HG02759 (cell line): ENCODE measurements around the gene SMIM26.

Experiments
- ATAC-seq: cut with Tn5 transposase; IDR thresholded peaks from one replicate; pipeline ENCODE4 v1.9.1; 2021; ENCODE audit warnings: mild to moderate bottlenecking, moderate library complexity; ENCODE audit not compliant: unreplicated experiment

The SMIM26 gene

DNA sequence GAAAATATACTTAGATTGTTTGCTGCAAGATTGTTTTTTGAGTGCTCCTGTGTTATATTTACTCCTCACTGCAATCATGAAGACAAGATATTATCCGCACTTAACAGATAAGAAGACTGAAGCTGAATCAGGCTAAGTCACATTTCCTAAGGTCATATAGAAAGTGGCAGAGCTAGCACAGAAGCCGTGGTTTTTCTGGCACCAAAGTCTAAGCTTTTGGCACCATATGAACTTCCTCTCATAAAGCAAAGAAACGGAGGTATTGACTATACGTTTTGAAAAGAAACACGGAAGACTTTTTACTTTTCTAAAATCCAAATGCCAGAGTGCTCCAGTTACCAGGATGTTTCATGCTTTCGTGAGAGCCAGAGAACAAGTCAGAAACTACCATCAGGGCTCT lies 11.3 kb downstream of the SMIM26 start:
- ATAC-seq, result no peak

DNA sequence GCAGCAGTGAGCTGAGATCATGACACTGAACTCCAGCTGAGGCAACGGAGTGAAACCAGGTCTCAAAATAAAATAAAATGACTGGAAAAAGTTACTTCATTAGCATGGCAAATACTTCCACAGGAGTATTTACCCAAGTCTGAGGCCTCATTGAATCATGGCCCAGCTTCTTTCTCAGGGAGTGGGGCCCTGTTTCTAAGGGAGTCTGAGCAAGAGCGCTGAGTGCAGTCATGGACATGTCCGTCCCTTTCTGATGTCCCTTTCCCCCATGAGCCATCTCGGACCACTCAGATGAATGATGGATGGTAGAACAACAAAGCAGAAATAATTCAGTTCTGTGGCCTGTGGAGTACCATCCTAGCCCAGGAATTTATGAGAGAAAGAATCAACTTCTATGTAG lies 12.8 kb downstream of the SMIM26 start:
- ATAC-seq, result no peak

DNA sequence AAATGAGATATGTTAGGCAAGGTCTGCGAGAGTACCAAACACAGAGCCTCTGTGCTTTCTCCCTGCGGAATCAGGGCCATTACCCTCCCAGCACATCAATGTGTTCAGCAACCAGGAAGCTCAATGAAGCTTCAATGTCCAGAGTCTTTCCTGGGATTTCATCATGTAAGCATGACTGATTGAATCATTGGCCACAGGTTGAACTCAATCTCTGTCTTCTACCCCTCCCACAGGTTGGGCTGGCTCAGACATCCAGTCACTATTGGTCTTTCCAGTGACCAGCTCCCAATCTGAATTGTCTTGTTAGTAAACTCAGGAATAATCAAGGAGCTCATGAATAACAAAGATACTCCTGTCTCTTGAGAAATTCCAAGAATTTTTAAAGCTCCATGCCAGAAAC lies 17.9 kb downstream of the SMIM26 start:
- ATAC-seq, result no peak

DNA sequence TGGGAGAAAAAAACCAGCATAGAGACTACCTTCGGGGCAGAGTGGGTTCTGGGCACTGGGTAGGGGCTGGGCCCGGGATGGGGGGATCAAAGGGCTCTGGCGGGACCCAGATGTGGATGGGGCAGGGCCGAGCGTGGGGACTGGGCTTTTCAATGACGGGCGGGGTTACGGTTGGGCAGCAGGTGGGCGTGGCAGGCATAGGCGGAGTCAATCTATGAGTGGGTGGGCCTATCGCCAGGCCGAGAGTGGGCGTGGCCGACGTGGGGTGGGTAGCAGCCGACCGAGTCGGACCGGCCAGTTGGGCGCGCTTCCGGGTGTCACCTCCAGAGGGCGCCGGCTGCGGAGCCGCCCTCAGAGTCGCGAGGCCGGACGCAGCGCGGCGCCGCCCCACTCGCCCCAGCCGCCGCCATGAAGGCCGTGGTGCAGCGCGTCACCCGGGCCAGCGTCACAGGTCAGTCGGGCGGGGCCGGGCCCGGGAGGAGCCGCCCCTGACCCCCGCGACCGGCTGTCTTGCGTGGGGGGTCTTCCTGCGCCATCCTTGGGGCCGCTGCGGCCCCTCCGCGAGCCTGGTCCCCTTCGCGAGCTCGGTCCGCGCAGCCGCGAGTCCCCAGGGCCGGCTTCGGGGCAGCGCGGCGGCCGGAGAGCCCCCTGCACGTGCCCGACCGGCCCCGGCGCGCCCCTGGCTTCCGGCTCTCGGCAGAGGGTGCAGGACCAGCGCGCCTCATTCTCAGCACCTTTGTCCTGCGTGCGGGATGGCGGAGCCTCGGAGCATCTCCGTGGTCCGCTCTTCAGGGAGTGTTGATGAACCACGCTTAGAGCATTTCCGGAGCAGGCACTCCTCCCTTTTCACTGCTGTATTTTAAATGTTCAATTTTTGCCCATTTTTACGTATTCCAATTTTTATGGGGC lies 20.7 kb downstream of the SMIM26 start, which contains the start of gene DTD1:
DTD1 (plus strand) TSS at position 390 of the 909 bp plus-strand sequence; CDS start at position 409, 19 bp downstream.
- ATAC-seq, result peak; percentile 87

DNA sequence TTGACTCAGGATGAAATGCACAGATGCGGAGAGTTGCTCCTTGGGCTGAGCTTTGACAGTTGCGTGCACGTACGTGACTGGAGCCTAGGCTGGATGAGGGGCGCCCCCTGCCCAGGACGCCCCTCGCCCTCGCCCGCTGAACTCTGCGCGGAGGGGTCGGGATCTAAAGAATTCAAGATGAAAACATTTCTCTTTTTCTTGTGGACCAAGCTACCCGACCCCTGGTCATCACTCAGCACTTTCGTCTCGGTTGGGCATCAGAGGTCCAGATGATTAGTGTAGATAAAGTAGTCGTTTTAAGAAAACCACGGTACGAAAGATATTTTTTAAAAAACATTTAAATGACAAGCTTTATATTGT lies 21.3 kb downstream of the SMIM26 start:
- ATAC-seq, result peak; percentile 7

DNA sequence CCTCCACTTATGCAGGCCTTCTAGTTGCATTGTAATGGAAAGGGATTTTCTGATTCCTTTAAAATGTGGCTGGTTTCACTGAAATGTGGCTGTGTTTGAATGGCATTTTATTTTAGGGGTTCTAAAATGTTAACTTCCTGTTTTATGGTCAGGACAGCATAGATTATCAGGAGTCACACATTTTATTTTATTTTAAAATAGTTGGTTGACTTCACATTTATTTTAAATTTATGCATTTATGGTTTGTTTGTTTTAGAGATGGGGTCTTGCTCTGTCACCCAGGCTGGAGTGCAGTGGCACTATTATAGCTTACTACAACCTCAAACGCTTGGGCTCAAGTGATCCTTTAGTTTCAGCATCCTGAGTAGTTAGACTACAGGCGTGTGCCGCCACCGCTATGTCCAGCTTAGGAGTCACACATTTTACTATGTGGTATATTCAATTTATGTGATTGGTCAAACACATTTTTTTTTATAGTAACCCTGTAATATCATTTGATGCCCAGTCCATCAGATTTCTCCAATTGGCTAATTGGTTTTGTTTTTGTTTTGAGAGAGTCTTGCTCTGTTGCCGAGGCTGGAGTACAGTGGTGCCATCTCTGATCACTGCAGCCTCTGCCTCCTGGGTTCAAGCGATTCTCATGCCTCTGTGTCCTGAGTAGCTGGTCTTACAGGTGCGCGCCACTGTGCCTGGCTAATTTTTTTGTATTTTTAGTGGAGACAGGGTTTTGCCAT lies 22.9 kb downstream of the SMIM26 start:
- ATAC-seq, result no peak

DNA sequence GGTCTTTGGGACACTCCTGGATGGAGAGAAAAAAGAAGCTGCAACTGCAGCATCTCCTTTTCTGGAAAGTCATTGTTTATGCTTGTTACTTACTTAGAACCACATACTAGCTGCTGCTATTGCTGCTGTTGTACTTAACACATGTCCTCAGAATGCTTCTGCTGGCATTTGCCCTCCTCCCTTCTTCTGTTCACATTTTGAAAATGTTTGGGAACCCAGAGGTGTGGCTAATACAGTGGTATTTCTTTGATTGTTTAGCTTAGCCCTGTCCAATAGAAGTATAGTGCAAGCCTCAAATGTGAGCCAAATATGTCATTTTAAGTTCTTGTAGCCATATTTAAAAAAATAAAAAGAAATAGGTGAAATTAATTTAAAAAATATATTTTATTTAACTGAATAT lies 29.0 kb downstream of the SMIM26 start:
- no peak for ATAC-seq

DNA sequence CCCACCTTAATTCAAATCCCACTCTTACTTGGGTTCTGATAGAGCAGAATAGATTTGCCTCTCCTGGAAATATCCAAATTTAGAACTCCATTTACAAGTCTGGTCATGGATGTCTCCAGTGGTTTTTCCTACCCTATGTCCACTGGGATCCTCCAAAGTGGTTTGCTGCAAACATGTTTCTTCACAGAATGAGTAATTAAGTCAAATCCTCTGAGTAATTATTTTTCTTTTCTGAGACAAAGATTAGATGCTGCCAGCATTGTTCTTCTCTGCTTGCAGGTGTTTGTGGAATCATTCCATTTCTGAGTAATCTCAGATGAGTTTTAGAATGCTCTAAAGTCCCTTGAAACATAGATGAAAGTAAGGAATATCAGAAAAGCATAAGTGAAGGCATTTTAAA lies 42.5 kb downstream of the SMIM26 start:
- no peak for ATAC-seq

DNA sequence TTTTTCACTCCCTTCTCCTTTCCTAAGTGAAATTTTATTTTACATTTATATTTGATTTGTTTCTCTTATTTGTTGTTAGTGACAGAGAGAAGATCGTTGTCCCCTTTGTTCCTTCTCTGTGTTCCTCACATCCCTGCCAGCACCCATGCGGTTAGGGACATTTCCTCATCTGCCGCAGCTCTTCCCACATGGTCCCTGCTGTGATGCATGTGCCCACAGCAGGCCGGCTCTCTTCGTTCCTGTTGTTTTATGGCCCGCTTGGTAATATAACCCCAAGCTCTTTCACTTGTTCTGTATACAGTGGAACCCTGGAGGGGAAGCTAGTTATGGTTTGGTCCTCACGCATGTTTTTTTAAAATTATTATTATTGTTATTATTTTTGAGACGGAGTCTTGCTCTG lies 44.3 kb downstream of the SMIM26 start:
- ATAC-seq, result no peak

DNA sequence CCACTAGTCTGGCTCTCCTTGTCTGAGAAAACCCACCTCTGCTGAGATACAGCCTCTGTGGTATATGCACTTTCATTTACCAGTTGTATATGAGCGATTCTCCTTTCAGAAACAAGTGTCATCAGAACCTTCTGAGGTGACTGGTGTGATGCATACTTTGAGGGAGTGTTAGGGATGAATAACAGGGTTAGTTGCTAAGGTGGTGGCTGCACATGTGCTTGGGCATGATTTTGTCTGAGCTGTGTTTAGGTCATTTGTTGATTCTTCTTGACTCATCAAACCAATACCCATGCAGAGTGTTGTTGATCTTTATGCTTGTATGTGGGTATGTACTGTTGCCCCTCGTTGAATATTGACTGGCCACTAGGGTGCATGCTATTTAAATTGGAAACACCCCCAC lies 46.3 kb downstream of the SMIM26 start:
- ATAC-seq, result no peak

DNA sequence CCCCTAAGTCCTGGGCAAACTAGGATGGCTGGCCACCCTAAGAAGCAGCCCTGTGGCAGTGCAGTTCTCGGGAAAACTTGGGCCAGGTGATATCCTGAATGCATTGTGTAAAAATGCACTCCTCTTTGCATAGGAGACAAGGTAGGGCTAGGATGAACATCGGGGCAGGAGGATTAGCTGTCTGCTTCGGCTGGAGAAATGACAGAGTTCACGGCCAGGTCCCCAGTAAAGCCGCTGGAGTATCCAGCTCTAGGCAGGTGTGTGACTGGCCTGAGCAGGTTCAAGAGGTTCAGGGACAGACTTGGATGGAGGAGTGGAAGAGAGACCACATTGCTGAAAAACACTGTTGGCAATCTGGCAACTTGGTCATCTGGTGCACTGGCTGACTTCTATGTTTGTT lies 47.0 kb downstream of the SMIM26 start:
- no peak for ATAC-seq

DNA sequence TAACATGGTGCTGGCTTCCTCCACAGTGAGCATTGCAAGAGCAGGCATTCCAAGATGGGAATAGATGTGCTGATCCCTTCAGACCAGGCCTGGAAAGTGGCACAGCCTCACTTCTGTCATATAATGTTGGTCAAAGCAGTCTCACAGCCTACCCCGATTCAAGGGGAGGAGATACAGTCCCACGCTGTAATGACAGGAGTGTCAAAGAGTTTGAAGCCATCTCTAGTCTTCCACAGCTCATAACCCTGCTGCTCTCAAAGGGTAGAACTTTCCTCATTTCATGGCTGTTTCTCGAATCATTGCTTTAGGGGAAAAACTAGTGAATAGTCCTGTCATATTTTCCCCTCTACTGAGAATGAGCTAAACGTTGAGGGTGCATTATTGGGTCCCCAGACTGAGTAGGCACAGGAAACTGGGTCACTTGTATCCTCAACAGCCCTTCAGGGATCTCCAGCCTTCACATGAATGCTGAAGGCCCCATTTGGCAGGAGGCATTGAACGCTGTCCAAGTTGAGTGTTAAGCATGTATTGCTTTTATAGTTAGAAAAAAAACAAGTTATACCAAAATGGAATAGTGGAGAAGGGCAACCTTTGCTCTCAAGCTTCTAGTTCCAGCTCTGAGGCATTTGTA lies 47.9 kb downstream of the SMIM26 start:
- no peak for ATAC-seq
